Stimulated activated CD8-positive, alpha-beta memory T cell treated with anti-CD3 and anti-CD28 coated beads, Interleukin-7, amount 100 ng/mL, for 1 hour (primary cell): ENCODE measurements around the gene POR.
"Not testable (repeated sequence)": the region's sequence is repeated elsewhere in the genome, so short reads cannot be mapped to it uniquely, and the experiment has no call there.

Experiments
- DNase-seq, 2 donors: peaks; one replicate each; pipeline ENCODE4 v3.0.0-alpha.2; 2020; ENCODE audit warnings: low read depth in 2 of 2

Gene POR

GRCh38 chr7:75885036-75885435 lies 29.9 kb upstream of the POR start:
- DNase-seq = no peak

- DNase-seq = no peak
Observed at GRCh38 chr7:75887669-75888369, 27.1 kb upstream of the POR start.

GRCh38 chr7:75888464-75889222 lies 26.3 kb upstream of the POR start:
- no peak for DNase-seq

GRCh38 chr7:75889223-75889825 lies 25.6 kb upstream of the POR start:
- DNase-seq = no peak

- DNase-seq = no peak
Observed at GRCh38 chr7:75889826-75890225, 25.1 kb upstream of the POR start.

GRCh38 chr7:75891237-75891636 lies 23.7 kb upstream of the POR start:
- not testable (repeated sequence) for DNase-seq

- DNase-seq = no peak
Observed at GRCh38 chr7:75891815-75892411, 23.0 kb upstream of the POR start.

GRCh38 chr7:75892634-75893272 lies 22.2 kb upstream of the POR start:
- DNase-seq = no peak

GRCh38 chr7:75896803-75897327 lies 18.1 kb upstream of the POR start:
- no peak for DNase-seq

GRCh38 chr7:75900617-75901315 lies 14.2 kb upstream of the POR start:
- DNase-seq = no peak

GRCh38 chr7:75905785-75906604 lies 9.0 kb upstream of the POR start:
- DNase-seq = no peak

- DNase-seq = no peak
Observed at GRCh38 chr7:75906991-75907667, 7.8 kb upstream of the POR start.

- DNase-seq = not testable (repeated sequence)
Observed at GRCh38 chr7:75907668-75908039, 7.3 kb upstream of the POR start.

GRCh38 chr7:75909521-75910132 lies 5.3 kb upstream of the POR start:
- DNase-seq = no peak

GRCh38 chr7:75911186-75911585 lies 3.8 kb upstream of the POR start:
- not testable (repeated sequence) for DNase-seq

GRCh38 chr7:75913437-75913836 lies 1.5 kb upstream of the POR start:
- DNase-seq = no peak

- no peak for DNase-seq
Observed at GRCh38 chr7:75914169-75914654, 743 bp upstream of the POR start.

GRCh38 chr7:75915416-75916156 lies 631 bp downstream of the POR start:
- no peak for DNase-seq
